ENCODE measurements around the gene LNP1. TPM values are rescaled to one million over a fixed set of nuclear protein-coding genes. Genes with fewer than 3 reads are reported as not detected.
"Not testable (repeated sequence)": the region's sequence is repeated elsewhere in the genome, so short reads cannot be mapped to it uniquely, and the experiment has no call there.

Gene LNP1
- total RNA-seq, 1 donor from 2014 or later, result 6.3 TPM

GRCh38 chr3:100478521-100478920 is 77.2 kb downstream of the LNP1 start:
- DNase-seq, result not testable (repeated sequence)

DNA sequence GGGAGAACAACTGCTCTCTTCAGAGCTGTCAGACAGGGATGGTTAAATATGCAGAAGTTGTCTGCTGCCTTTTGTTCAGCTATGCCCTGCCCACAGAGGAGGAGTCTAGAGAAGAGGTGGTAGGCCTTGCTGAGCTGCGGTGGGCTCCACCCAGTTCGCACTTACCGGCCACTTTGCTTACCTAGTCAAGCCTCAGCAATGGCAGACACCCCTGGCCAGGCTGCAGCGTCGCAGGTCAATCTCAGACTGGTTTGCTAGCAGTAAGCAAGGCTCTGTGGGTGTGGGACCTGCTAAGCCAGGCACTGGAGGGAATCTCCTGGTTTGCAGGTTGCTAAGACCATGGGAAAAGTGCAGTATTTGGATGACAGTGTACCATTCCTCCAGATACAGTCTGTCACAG is 78.7 kb downstream of the LNP1 start:
- DNase-seq, result no peak

- no peak for DNase-seq
Observed at GRCh38 chr3:100482176-100482575, 80.8 kb downstream of the LNP1 start.

DNA sequence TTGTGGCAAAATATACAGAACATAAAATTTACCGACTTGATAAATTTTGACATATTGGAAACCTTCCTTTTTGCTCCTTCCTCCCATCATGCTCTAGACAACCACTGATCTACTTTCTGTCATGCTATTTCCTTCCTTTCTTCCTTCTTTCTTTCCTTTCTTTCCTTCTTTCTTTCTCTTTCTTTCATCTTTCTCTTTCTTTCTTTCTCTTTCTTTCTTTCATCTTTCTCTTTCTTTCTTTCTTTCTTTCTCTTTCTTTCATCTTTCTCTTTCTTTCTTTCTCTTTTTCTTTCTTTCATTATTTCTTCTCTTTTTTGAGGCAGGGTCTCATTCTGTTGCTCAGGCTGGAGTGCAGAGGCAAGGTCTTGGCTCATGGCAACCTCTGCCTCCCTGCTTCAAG is 82.2 kb downstream of the LNP1 start:
- DNase-seq, result no peak

DNA sequence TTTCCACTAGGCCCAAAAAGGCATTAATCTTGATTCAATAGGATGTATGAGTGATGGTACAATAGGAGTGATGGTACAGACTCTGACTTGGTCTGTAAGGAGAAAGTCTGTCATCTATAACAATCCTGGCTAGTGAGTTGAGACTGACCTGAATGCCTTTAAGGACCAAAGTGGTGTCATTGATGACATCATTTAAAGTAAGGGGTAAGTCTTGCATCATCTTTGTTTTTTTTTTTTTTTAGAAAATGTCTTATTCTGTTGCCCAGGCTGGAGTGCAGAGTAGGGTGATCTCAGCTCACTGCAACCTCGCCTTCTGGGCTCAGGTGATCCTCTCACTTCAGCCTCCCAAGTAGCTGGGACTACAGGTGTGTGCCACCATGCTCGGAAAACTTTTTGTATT is 85.5 kb downstream of the LNP1 start:
- no peak for DNase-seq

DNA sequence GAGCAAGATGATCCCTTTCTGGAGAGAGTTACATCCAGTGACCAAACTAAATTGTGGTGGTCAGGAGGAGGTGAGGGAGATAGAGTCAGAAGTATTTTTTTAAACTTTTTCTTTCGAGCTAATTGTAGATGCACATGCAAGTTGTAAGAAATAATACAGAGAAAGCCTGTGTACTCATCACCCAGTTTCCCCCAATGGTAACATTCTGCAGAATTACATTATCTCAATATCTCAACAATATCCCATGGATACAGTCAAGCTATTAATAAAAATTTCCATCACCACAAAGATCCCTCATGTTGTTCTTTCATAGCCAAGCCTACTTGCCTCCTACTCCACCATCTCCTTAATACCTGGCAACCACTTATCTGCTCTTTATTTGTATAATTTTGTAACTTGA is 87.8 kb downstream of the LNP1 start:
- DNase-seq, result no peak

DNA sequence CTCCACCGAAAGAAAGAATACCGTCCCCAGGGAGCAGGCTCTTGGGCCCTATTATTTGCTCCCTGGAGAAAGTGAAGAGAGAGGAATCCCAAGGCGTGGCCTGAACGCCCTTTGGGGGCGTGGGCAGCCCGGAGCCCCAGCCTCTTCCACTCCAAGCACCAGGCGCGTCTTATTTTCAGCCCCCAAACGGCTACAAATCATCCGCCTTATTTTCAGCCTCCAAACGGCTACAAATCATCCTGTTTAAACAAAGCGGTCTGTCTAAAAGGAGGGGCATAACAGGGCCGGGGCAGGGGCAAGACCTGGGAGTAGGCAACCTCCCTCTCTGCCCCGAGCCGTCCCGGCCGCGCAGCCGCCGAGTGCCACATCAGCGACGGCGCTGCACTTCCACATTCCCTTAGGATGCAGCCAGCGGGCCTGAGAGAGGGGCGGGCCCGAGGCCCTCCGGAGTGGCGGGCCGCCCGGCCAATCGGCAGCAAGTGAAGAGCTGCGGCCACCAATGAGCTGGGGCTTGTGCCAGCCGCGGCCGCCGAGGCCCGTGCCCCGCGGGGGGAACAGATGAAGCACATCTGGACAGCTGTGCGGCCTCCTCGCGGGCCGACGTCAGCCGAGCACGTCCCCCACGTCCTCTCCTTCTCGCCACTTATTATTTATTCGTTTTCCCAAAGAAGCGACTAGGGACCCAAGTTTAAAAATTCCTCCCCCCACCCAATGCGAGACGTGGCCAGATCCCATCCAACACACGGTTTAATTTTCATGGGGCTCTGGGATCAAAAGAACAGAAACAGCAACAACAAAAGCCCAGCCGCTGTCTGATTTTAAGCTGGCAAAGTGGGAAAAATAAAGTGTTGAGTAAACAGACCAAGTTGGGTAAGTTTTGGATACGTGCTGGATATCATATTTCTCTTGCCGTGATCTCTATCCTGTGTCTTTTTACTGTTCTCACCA is 91.0 kb downstream of the LNP1 start, which contains the start of gene TMEM45A:
TSS of gene TMEM45A (plus strand) at position 561 of the 948 bp plus-strand sequence. CDS start 62,593 bp downstream, outside the sequence.
- peak; percentile 97 for DNase-seq

DNA sequence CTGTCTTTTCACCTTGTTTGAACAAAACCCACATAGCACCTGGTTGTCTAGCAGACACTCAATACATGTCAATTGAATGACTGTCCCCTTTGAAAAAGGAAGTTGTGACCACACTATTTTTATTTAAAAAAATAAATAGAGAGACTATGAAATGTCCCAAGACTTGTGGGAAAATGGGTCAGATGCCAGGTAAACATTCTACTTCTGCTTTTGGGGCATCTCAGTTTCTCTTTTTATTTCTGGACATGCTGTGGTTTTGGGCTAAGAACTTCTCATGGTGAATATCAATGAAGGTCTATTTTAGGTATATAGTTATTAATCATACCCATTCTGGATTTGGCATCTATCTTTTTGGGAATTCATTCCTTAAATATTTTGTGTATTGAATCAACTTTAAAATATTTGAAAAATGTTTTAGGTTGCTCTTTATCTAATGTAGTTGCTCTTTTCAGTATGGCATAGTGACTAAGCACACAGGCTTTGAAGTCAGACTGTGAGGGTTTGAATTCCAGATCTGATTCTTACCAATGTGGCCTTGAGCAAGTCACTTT is 95.4 kb downstream of the LNP1 start:
- DNase-seq, result no peak

DNA sequence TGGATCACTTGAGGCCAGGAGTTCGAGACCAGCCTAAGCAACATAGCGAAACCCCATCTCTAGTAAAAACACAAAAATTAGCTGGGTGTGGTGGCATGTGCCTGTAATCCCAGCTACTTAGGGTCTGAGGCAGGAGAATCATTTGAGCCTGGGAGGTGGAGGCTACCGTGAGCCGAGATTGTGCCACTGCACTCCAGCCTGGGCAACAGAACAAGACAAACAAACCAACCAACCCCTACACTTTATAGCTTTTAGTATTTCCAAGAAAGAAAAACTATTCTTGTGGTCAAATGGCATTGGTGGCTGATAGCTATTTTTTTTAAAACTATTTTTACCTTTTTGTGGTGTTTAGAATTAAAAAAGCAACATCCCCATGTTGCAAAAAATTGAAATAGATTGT is 98.3 kb downstream of the LNP1 start:
- no peak for DNase-seq

DNA sequence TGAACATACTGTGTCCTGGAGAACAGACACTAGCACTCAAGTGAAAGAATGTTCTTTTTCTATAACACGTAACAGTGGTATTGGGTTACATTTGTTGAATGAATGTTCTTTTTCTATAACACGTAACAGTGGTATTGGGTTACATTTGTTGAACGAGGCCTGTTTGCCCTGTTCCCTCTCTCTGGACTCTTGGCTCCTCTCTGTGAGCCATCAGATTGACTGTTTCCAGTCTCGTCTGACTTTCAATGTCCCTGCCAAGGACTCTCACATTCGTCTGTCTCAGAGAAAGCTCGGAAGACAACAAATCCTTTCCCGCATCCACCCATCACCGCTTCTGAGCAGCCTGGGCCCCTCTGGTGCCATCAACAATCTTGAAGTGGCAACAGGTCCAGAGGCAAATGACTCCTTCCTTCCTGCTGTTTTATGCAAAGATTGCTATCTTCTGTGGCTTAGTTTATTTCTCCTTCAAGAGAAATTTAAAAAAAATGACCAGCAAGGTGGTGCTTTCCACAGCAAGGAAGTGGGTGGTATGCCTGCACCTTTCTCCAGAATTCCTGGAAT is 99.1 kb downstream of the LNP1 start:
- peak; percentile 15 for DNase-seq

DNA sequence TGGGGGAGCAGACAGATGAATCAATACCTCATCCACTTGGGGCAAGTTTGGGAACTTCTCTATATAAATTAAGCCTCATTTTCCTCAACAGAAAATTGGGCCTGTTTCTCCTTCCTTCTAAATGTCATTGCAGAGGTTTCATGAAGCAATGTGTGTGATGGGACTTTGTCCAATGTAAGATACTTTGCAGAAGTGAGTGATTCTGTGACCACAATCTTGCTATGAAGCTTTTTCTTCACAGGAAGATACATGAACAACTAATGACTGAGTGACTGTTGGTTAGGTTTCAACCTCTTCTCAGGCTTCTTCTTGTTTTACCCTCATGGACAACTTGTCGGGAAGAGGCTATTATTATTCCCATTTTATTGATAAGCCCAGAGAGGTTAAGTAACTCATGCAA is 102.1 kb downstream of the LNP1 start:
- DNase-seq, result no peak

Other genes with a start within 250 kb of the LNP1 start
- gene TBC1D23, start 140.5 kb upstream of the LNP1 start, total RNA-seq, result 58.1 TPM
- gene NIT2, start 66.8 kb upstream of the LNP1 start, total RNA-seq, result 9.5 TPM
- gene TOMM70, start 450 bp upstream of the LNP1 start, total RNA-seq, result 81.2 TPM
- 19.9 TPM for gene TMEM45A, start 91.1 kb downstream of the LNP1 start, total RNA-seq
- gene ADGRG7, start 208.1 kb downstream of the LNP1 start, total RNA-seq, result not detected

Data from tongue (tissue), 2 donors.